ENCODE results near the gene NEUROD6. TPM values are rescaled to one million over a fixed set of nuclear protein-coding genes. Genes with fewer than 3 reads are reported as not detected.

NEUROD6 gene
- total RNA-seq, 2 donors from 2014 or later = not detected

- Histone ChIP-seq H3K9me3 (no peaks in the 10 kb centered on the region), H3K27ac (no peak overlapping the region), H3K4me3 (no peak overlapping the region), H3K27me3 (replicated peaks; ENCODE audit: insufficient read depth) (no peaks in the 10 kb centered on the region), H3K36me3 (no peaks in the 10 kb centered on the region), H3K4me1 (replicated peaks) (no peaks in the 10 kb centered on the region)
- intact Hi-C loops (cut with DNase I) = no loop called here
- no peak for DNase-seq (ENCODE audit: low spot score)
- WGBS = 91% methylated on average over 5 of the region's 5 CpGs
- TF ChIP-seq, protein P1, sequence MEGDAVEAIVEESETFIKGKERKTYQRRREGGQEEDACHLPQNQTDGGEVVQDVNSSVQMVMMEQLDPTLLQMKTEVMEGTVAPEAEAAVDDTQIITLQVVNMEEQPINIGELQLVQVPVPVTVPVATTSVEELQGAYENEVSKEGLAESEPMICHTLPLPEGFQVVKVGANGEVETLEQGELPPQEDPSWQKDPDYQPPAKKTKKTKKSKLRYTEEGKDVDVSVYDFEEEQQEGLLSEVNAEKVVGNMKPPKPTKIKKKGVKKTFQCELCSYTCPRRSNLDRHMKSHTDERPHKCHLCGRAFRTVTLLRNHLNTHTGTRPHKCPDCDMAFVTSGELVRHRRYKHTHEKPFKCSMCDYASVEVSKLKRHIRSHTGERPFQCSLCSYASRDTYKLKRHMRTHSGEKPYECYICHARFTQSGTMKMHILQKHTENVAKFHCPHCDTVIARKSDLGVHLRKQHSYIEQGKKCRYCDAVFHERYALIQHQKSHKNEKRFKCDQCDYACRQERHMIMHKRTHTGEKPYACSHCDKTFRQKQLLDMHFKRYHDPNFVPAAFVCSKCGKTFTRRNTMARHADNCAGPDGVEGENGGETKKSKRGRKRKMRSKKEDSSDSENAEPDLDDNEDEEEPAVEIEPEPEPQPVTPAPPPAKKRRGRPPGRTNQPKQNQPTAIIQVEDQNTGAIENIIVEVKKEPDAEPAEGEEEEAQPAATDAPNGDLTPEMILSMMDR (IDR thresholded peaks at IDR 0.05) = no peak
- TF ChIP-seq POLR2A (IDR thresholded peaks at IDR 0.05) (no peak), POLR2AphosphoS5 (IDR thresholded peaks at IDR 0.05) (no peak)
Observed at GRCh38 chr7:31308652-31309051, 31.9 kb downstream of the NEUROD6 start.

GRCh38 chr7:31307972-31308371, 32.6 kb downstream of the NEUROD6 start:
- H3K4me3 ChIP-seq = no peak overlapping the region
- intact Hi-C loops (cut with DNase I) = no loop called here
- no peaks in the 10 kb centered on the region for H3K36me3 ChIP-seq
- no peaks in the 10 kb centered on the region for H3K27me3 ChIP-seq (replicated peaks; ENCODE audit: insufficient read depth)
- no peak overlapping the region for H3K27ac ChIP-seq
- no peaks in the 10 kb centered on the region for H3K4me1 ChIP-seq (replicated peaks)
- 75% methylated on average over 7 of the region's 7 CpGs for WGBS
- no peaks in the 10 kb centered on the region for H3K9me3 ChIP-seq
- no peak for DNase-seq (ENCODE audit: low spot score)
- TF ChIP-seq, protein P1 (IDR thresholded peaks at IDR 0.05) = no peak
- no peak for TF ChIP-seq POLR2A (IDR thresholded peaks at IDR 0.05)
- TF ChIP-seq POLR2AphosphoS5 (IDR thresholded peaks at IDR 0.05) = no peak

GRCh38 chr7:31305260-31305659, 35.3 kb downstream of the NEUROD6 start:
- intact Hi-C loops (cut with DNase I) = no loop called here
- no peak overlapping the region for H3K27ac ChIP-seq
- no peaks in the 10 kb centered on the region for H3K4me1 ChIP-seq (replicated peaks)
- DNase-seq (ENCODE audit: low spot score) = no peak
- TF ChIP-seq, protein P1 (IDR thresholded peaks at IDR 0.05) = no peak
- TF ChIP-seq POLR2AphosphoS5 (IDR thresholded peaks at IDR 0.05) (no peak), POLR2A (IDR thresholded peaks at IDR 0.05) (no peak)
- H3K4me3 ChIP-seq = no peak overlapping the region
- H3K9me3 ChIP-seq = no peaks in the 10 kb centered on the region
- 68% methylated on average over 1 of the region's 1 CpG for WGBS
- H3K27me3 ChIP-seq (replicated peaks; ENCODE audit: insufficient read depth) = no peaks in the 10 kb centered on the region
- H3K36me3 ChIP-seq = no peaks in the 10 kb centered on the region

GRCh38 chr7:31304446-31304845, 36.1 kb downstream of the NEUROD6 start:
- H3K4me3 ChIP-seq = no peak overlapping the region

GRCh38 chr7:31302356-31302755, 38.2 kb downstream of the NEUROD6 start:
- Histone ChIP-seq H3K27me3 (replicated peaks; ENCODE audit: insufficient read depth) (no peaks in the 10 kb centered on the region), H3K36me3 (no peaks in the 10 kb centered on the region), H3K27ac (no peak overlapping the region), H3K9me3 (no peaks in the 10 kb centered on the region), H3K4me1 (replicated peaks) (no peaks in the 10 kb centered on the region), H3K4me3 (no peak overlapping the region)
- TF ChIP-seq POLR2A (IDR thresholded peaks at IDR 0.05) = no peak
- no peak for TF ChIP-seq POLR2AphosphoS5 (IDR thresholded peaks at IDR 0.05)
- TF ChIP-seq, protein P1 (IDR thresholded peaks at IDR 0.05) = no peak
- DNase-seq (ENCODE audit: low spot score) = no peak
- intact Hi-C loops (cut with DNase I) = no loop called here
- 80% methylated on average over 7 of the region's 7 CpGs for WGBS

More at GRCh38 chr7:31304446-31304845, 36.1 kb downstream of the NEUROD6 start:
- TF ChIP-seq, protein P1 (IDR thresholded peaks at IDR 0.05) = no peak
- TF ChIP-seq POLR2A (IDR thresholded peaks at IDR 0.05) = no peak
- TF ChIP-seq POLR2AphosphoS5 (IDR thresholded peaks at IDR 0.05) = no peak
- no peaks in the 10 kb centered on the region for H3K9me3 ChIP-seq
- H3K36me3 ChIP-seq = no peaks in the 10 kb centered on the region
- WGBS = 51% methylated on average over 4 of the region's 4 CpGs
- no peak for DNase-seq (ENCODE audit: low spot score)
- no peak overlapping the region for H3K27ac ChIP-seq
- intact Hi-C loops (cut with DNase I) = no loop called here
- no peaks in the 10 kb centered on the region for H3K27me3 ChIP-seq (replicated peaks; ENCODE audit: insufficient read depth)
- H3K4me1 ChIP-seq (replicated peaks) = no peaks in the 10 kb centered on the region
